H9 (cell line): ENCODE measurements around the gene CRYBA1. TPM values are rescaled to one million over a fixed set of nuclear protein-coding genes. Genes with fewer than 3 reads are reported as not detected.

Experiments used
- DNase-seq: peaks from one replicate; pipeline ENCODE4 v3.0.0-alpha.2; 2017
- H2AFZ ChIP-seq: one replicate; pipeline ENCODE4 v1.6.1; 2013; ENCODE audit warnings: mild to moderate bottlenecking, low read length, control low read depth, moderate library complexity
- H2AK5ac ChIP-seq: 2 replicates; pipeline ENCODE4 v1.6.1; 2013; ENCODE audit warnings: low read length, control low read depth, mixed read lengths; ENCODE audit not compliant: insufficient read length
- H2BK120ac ChIP-seq: one replicate; pipeline ENCODE4 v1.6.1; 2013; ENCODE audit warnings: low read depth, mild to moderate bottlenecking, low read length, control low read depth, inconsistent platforms; ENCODE audit not compliant: poor library complexity, severe bottlenecking
- H2BK12ac ChIP-seq: 2 replicates; pipeline ENCODE4 v1.6.1; 2013; ENCODE audit warnings: low read length, control low read depth, mixed read lengths, low read depth; ENCODE audit not compliant: insufficient read length
- H2BK15ac ChIP-seq: 2 replicates; pipeline ENCODE4 v1.6.1; 2013; ENCODE audit warnings: low read depth, low read length, control low read depth
- H2BK20ac ChIP-seq: one replicate; pipeline ENCODE4 v1.6.1; 2013; ENCODE audit warnings: low read depth, mild to moderate bottlenecking, low read length, control low read depth, inconsistent platforms; ENCODE audit not compliant: poor library complexity, severe bottlenecking
- H2BK5ac ChIP-seq: 2 replicates; pipeline ENCODE4 v1.6.1; 2013; ENCODE audit warnings: low read length, control low read depth, mixed read lengths; ENCODE audit not compliant: insufficient read length
- H3K14ac ChIP-seq: 2 replicates; pipeline ENCODE4 v1.6.1; 2013; ENCODE audit warnings: low read length, control low read depth; ENCODE audit not compliant: insufficient read depth
- H3K18ac ChIP-seq: 2 replicates; pipeline ENCODE4 v1.6.1; 2013; ENCODE audit warnings: low read depth, mild to moderate bottlenecking, mixed read lengths, low read length, control low read depth; ENCODE audit not compliant: insufficient read length
- H3K23ac ChIP-seq: 2 replicates; pipeline ENCODE4 v1.6.1; 2013; ENCODE audit warnings: low read length, control low read depth, mixed read lengths, low read depth; ENCODE audit not compliant: insufficient read length
- H3K23me2 ChIP-seq: 2 replicates; pipeline ENCODE4 v1.6.1; 2013; ENCODE audit warnings: low read depth, mild to moderate bottlenecking, mixed read lengths, low read length, control low read depth; ENCODE audit not compliant: insufficient read length, poor library complexity, severe bottlenecking
- H3K27ac ChIP-seq: 2 replicates; pipeline ENCODE4 v1.5.1; 2013; ENCODE audit warnings: low read length, control low read depth, mixed read lengths, low read depth; ENCODE audit not compliant: insufficient read length
- H3K27me3 ChIP-seq: 2 replicates; pipeline ENCODE4 v1.6.1; 2013; ENCODE audit warnings: low read length, control low read depth, inconsistent platforms; ENCODE audit not compliant: insufficient read depth
- H3K4ac ChIP-seq: 2 replicates; pipeline ENCODE4 v1.6.1; 2013; ENCODE audit warnings: low read depth, mild to moderate bottlenecking, control low read depth, inconsistent platforms, low read length, moderate library complexity
- H3K4me1 ChIP-seq: 2 replicates; pipeline ENCODE4 v1.6.1; 2013; ENCODE audit warnings: low read length, control low read depth, inconsistent platforms; ENCODE audit not compliant: insufficient read depth
- H3K4me2 ChIP-seq: 2 replicates; pipeline ENCODE4 v1.6.1; 2013; ENCODE audit warnings: low read length, control low read depth, mixed read lengths; ENCODE audit not compliant: insufficient read length, insufficient read depth
- H3K56ac ChIP-seq: 2 replicates; pipeline ENCODE4 v1.6.1; 2013; ENCODE audit warnings: low read depth, mild to moderate bottlenecking, mixed read lengths, low read length, control low read depth; ENCODE audit not compliant: insufficient read length
- H3K79me1 ChIP-seq: 2 replicates; pipeline ENCODE4 v1.6.1; 2013; ENCODE audit warnings: low read depth, mild to moderate bottlenecking, moderate library complexity, low read length, control low read depth, inconsistent platforms; ENCODE audit not compliant: insufficient read depth, poor library complexity, severe bottlenecking
- H3K79me2 ChIP-seq: 2 replicates; pipeline ENCODE4 v1.6.1; 2013; ENCODE audit warnings: low read length, control low read depth, inconsistent platforms; ENCODE audit not compliant: insufficient read depth
- H3K9ac ChIP-seq: 2 replicates; pipeline ENCODE4 v1.6.1; 2013; ENCODE audit warnings: low read length, control low read depth, mixed read lengths; ENCODE audit not compliant: insufficient read length; ENCODE audit errors: extremely low read depth
- H3K9me3 ChIP-seq: one replicate; pipeline ENCODE4 v1.6.1; 2013; ENCODE audit warnings: low read depth, low read length, inconsistent platforms; ENCODE audit not compliant: control insufficient read depth
- H3T11ph ChIP-seq: one replicate; pipeline ENCODE4 v1.6.1; 2013; ENCODE audit warnings: mild to moderate bottlenecking, low read length, control low read depth, inconsistent platforms
- H4K20me1 ChIP-seq: one replicate; pipeline ENCODE4 v1.6.1; 2013; ENCODE audit not compliant: control insufficient read depth, insufficient read length, insufficient read depth
- H4K5ac ChIP-seq: 2 replicates; pipeline ENCODE4 v1.6.1; 2013; ENCODE audit warnings: low read depth, mild to moderate bottlenecking, mixed read lengths, low read length, control low read depth; ENCODE audit not compliant: insufficient read length
- H4K8ac ChIP-seq: replicated peaks from 2 replicates; pipeline ENCODE4 v1.6.1; 2013; ENCODE audit warnings: low read length, control low read depth, mixed read lengths, low read depth; ENCODE audit not compliant: insufficient read length
- H4K91ac ChIP-seq: 2 replicates; pipeline ENCODE4 v1.6.1; 2013; ENCODE audit warnings: low read depth, mild to moderate bottlenecking, moderate library complexity, mixed read lengths, low read length, control low read depth; ENCODE audit not compliant: insufficient read length
- H3K27ac Mint-ChIP-seq, 3 experiments: 2 replicates in 2 of 3; 3 replicates in 1 of 3; pipeline ENCODE4 v1.8.0; 2020 to 2021; ENCODE audit warnings: mixed read lengths in 3 of 3, mild to moderate bottlenecking in 1 of 3, moderate library complexity in 1 of 3
- H3K27me3 Mint-ChIP-seq: 2 replicates; pipeline ENCODE4 v1.8.0; 2021; ENCODE audit warnings: low read depth, mild to moderate bottlenecking, moderate library complexity, mixed read lengths
- H3K36me3 Mint-ChIP-seq, 3 experiments: 2 replicates in 2 of 3; 3 replicates in 1 of 3; pipeline ENCODE4 v1.8.0; 2020 to 2021; ENCODE audit warnings: low read depth in 3 of 3, mixed read lengths in 3 of 3; ENCODE audit not compliant: insufficient read depth in 1 of 3
- H3K4me1 Mint-ChIP-seq, 2 experiments: 2 replicates each; pipeline ENCODE4 v1.8.0; 2020; ENCODE audit warnings: mixed read lengths in 2 of 2
- H3K4me3 Mint-ChIP-seq, 2 experiments: 2 replicates in 1 of 2; 3 replicates in 1 of 2; pipeline ENCODE4 v1.8.0; 2020 to 2021; ENCODE audit warnings: mild to moderate bottlenecking in 2 of 2, mixed read lengths in 2 of 2, moderate library complexity in 1 of 2
- H3K9me3 Mint-ChIP-seq, 2 experiments: 2 replicates in 1 of 2; 3 replicates in 1 of 2; pipeline ENCODE4 v1.8.0; 2020; ENCODE audit warnings: mild to moderate bottlenecking in 2 of 2, mixed read lengths in 2 of 2, moderate library complexity in 1 of 2
- CTCF ChIP-seq: fragments of 200-600 bp; sonication (generic); conservative IDR thresholded peaks from 3 replicates; pipeline ENCODE4 v1.8.0; 2021; ENCODE audit warnings: antibody characterized with exemption, mild to moderate bottlenecking
- WGBS: extraction: QIAGEN DNeasy Blood & Tissue Kit; methylation state at CpG from one replicate; pipeline ENCODE4 v1.1.7; 2013; ENCODE audit warnings: missing lambda C conversion rate, low lambda C conversion rate, mixed read lengths; ENCODE audit not compliant: insufficient read length; ENCODE audit errors: extremely low coverage; 5-methylcytosine and 5-hydroxymethylcytosine counted together
- total RNA-seq: library from RNA; stranded (reverse); gene quantifications from 2 replicates; pipeline ENCODE4 v1.2.1, GENCODE V29; 2021

The CRYBA1 gene
- total RNA-seq, 1 experiment from 2014 or later, result not detected

GRCh38 chr17:29303386-29303785 is 56.7 kb downstream of the CRYBA1 start:
- Histone ChIP-seq H4K20me1 (no peaks in the 10 kb centered on the region), H3K79me1 (no peaks in the 10 kb centered on the region), H3K9ac (no peak overlapping the region), H2BK5ac (no peak overlapping the region), H2AK5ac (no peak overlapping the region), H3K14ac (no peak overlapping the region), H2BK20ac (no peak overlapping the region), H3K27ac (no peak overlapping the region), H3K9me3 (no peaks in the 10 kb centered on the region), H4K5ac (no peak overlapping the region), H3K23me2 (no peaks in the 10 kb centered on the region), H2BK12ac (no peak overlapping the region), H3K4me1 (no peaks in the 10 kb centered on the region), H4K8ac (no peak overlapping the region), H2BK120ac (no peak overlapping the region), H3K23ac (no peak overlapping the region), H3T11ph (no peak overlapping the region), H4K91ac (no peak overlapping the region), H3K27me3 (no peaks in the 10 kb centered on the region), H2BK15ac (no peak overlapping the region), H3K18ac (no peak overlapping the region), H3K79me2 (no peaks in the 10 kb centered on the region), H3K56ac (no peak overlapping the region), H3K4ac (no peak overlapping the region), H2AFZ (no peak overlapping the region), H3K4me2 (no peak overlapping the region)
- H3K36me3 Mint-ChIP-seq, result no peaks in the 10 kb centered on the region
- no peak for TF ChIP-seq CTCF
- no peak for DNase-seq
- no peaks in the 10 kb centered on the region for H3K4me1 Mint-ChIP-seq
- no peak overlapping the region for H3K4me3 Mint-ChIP-seq
- H3K27me3 Mint-ChIP-seq, result peaks cover 4% of the 10 kb centered on the region; the same call in 1 of the 2 replicates
- no CpG with 5 or more reads among the region's 3 CpGs for WGBS
- H3K27ac Mint-ChIP-seq, result no peak overlapping the region; a peak in 1 of 7 replicates
- H3K9me3 Mint-ChIP-seq, result no peaks in the 10 kb centered on the region

Other genes starting within 250 kb of the CRYBA1 start
- gene SEZ6, start 240.8 kb upstream of the CRYBA1 start, total RNA-seq, result 1.8 and 2.8 TPM in 2 replicates
- 26.8 and 30.1 TPM in 2 replicates for gene PIPOX, start 203.7 kb upstream of the CRYBA1 start, total RNA-seq
- gene MYO18A, start 66.5 kb upstream of the CRYBA1 start, total RNA-seq, result 20.8 and 21.6 TPM in 2 replicates
- gene NUFIP2, start 47.3 kb downstream of the CRYBA1 start, total RNA-seq, result 96.1 and 97.9 TPM in 2 replicates
- 85.9 and 93.0 TPM in 2 replicates for gene TAOK1, start 143.5 kb downstream of the CRYBA1 start, total RNA-seq